Stimulated activated CD4-positive, alpha-beta T cell treated with anti-CD3 and anti-CD28 coated beads, Interleukin-4, amount 100 ng/mL, for 1 hour (primary cell): ENCODE data around the gene RHBG.

Experiments used
- DNase-seq: peaks from one replicate; pipeline ENCODE4 v3.0.0-alpha.2; 2020

The RHBG gene

GRCh38 chr1:156428746-156429288, 59.8 kb downstream of the RHBG start:
- no peak for DNase-seq

- no peak for DNase-seq
These were observed 60.5 kb downstream of the RHBG start for GRCh38 chr1:156429313-156430060.

GRCh38 chr1:156430303-156430702, 61.3 kb downstream of the RHBG start:
- no peak for DNase-seq

GRCh38 chr1:156430866-156431265, 61.9 kb downstream of the RHBG start:
- no peak for DNase-seq

- DNase-seq: no peak
These were observed 62.4 kb downstream of the RHBG start for GRCh38 chr1:156431366-156431765.

GRCh38 chr1:156431769-156432668, 63.0 kb downstream of the RHBG start:
- DNase-seq: no peak

- no peak for DNase-seq
These were observed 63.6 kb downstream of the RHBG start for GRCh38 chr1:156432669-156433018.

GRCh38 chr1:156433032-156433431, 64.0 kb downstream of the RHBG start:
- no peak for DNase-seq

- no peak for DNase-seq
These were observed 64.6 kb downstream of the RHBG start for GRCh38 chr1:156433602-156434001.
